ENCODE results near the gene POLDIP3. TPM values are rescaled to one million over a fixed set of nuclear protein-coding genes. Genes with fewer than 3 reads are reported as not detected.
"Not testable (repeated sequence)": the region's sequence is repeated elsewhere in the genome, so short reads cannot be mapped to it uniquely, and the experiment has no call there.

The POLDIP3 gene
- total RNA-seq, 1 donor from 2014 or later = 35.2 TPM

GRCh38 chr22:42565956-42566355, 48.7 kb downstream of the POLDIP3 start:
- no peak for TF ChIP-seq CTCF (IDR thresholded peaks at IDR 0.05; ENCODE audit: borderline replicate concordance)
- H3K36me3 ChIP-seq = peaks cover 26% of the 10 kb centered on the region
- H3K27ac ChIP-seq (replicated peaks) = no peak overlapping the region
- H3K27me3 ChIP-seq (ENCODE audit: low read depth) = no peaks in the 10 kb centered on the region
- intact Hi-C loops (cut with micrococcal nuclease) = no loop called here
- no peak overlapping the region for H3K4me3 ChIP-seq
- peaks cover 16% of the 10 kb centered on the region for H3K4me1 ChIP-seq
- no peak for DNase-seq
- no peaks in the 10 kb centered on the region for H3K9me3 ChIP-seq (replicated peaks)

- Histone ChIP-seq H3K36me3 (peaks cover 20% of the 10 kb centered on the region), H3K4me3 (no peak overlapping the region), H3K27me3 (ENCODE audit: low read depth) (no peaks in the 10 kb centered on the region), H3K9me3 (replicated peaks) (no peaks in the 10 kb centered on the region), H3K27ac (replicated peaks) (no peak overlapping the region), H3K4me1 (peaks cover 16% of the 10 kb centered on the region)
- no peak for TF ChIP-seq CTCF (IDR thresholded peaks at IDR 0.05; ENCODE audit: borderline replicate concordance)
- no peak for DNase-seq
- intact Hi-C loops (cut with micrococcal nuclease) = no loop called here
Measured at GRCh38 chr22:42564699-42565098, 50.0 kb downstream of the POLDIP3 start.

GRCh38 chr22:42563943-42564342, 50.7 kb downstream of the POLDIP3 start:
- H3K4me3 ChIP-seq; DNase-seq; H3K27ac ChIP-seq (replicated peaks); H3K9me3 ChIP-seq (replicated peaks); intact Hi-C loops (cut with micrococcal nuclease); H3K27me3 ChIP-seq (ENCODE audit: low read depth): not testable (repeated sequence)
- Histone ChIP-seq H3K4me1 (peaks cover 16% of the 10 kb centered on the region), H3K36me3 (peaks cover 14% of the 10 kb centered on the region)

GRCh38 chr22:42562684-42563083, 52.0 kb downstream of the POLDIP3 start:
- Histone ChIP-seq H3K4me3 (no peak overlapping the region), H3K9me3 (replicated peaks) (no peaks in the 10 kb centered on the region), H3K27me3 (ENCODE audit: low read depth) (no peaks in the 10 kb centered on the region), H3K27ac (replicated peaks) (peak overlapping the region; percentile 21), H3K4me1 (peaks cover 16% of the 10 kb centered on the region), H3K36me3 (peaks cover 13% of the 10 kb centered on the region)
- DNase-seq = no peak
- no peak for TF ChIP-seq CTCF (IDR thresholded peaks at IDR 0.05; ENCODE audit: borderline replicate concordance)
- intact Hi-C loops (cut with micrococcal nuclease) = no loop called here

- H3K4me1 ChIP-seq = peaks cover 16% of the 10 kb centered on the region
- peak overlapping the region; percentile 21 for H3K27ac ChIP-seq (replicated peaks)
- no peak for TF ChIP-seq CTCF (IDR thresholded peaks at IDR 0.05; ENCODE audit: borderline replicate concordance)
- no peaks in the 10 kb centered on the region for H3K9me3 ChIP-seq (replicated peaks)
- intact Hi-C loops (cut with micrococcal nuclease) = no loop called here
- no peak for DNase-seq
- H3K27me3 ChIP-seq (ENCODE audit: low read depth) = no peaks in the 10 kb centered on the region
- H3K4me3 ChIP-seq = no peak overlapping the region
- peaks cover 13% of the 10 kb centered on the region for H3K36me3 ChIP-seq
Measured at GRCh38 chr22:42562279-42562678, 52.4 kb downstream of the POLDIP3 start.

- peaks cover 13% of the 10 kb centered on the region for H3K36me3 ChIP-seq
- no peak overlapping the region for H3K4me3 ChIP-seq
- H3K4me1 ChIP-seq = peaks cover 16% of the 10 kb centered on the region
- no peaks in the 10 kb centered on the region for H3K27me3 ChIP-seq (ENCODE audit: low read depth)
- no peak for TF ChIP-seq CTCF (IDR thresholded peaks at IDR 0.05; ENCODE audit: borderline replicate concordance)
- no peak for DNase-seq
- intact Hi-C loops (cut with micrococcal nuclease) = no loop called here
- H3K9me3 ChIP-seq (replicated peaks) = no peaks in the 10 kb centered on the region
- H3K27ac ChIP-seq (replicated peaks) = peak overlapping the region; percentile 21
Measured at GRCh38 chr22:42561856-42562255, 52.8 kb downstream of the POLDIP3 start.

All from left ventricle myocardium inferior (tissue), 1 donor.